Cardiac fibroblast (primary cell): ENCODE results near the gene LONRF3.

Source experiments
- DNase-seq, 2 donors: peaks; one replicate each; pipeline versions ENCODE4 v3.0.0 to v3.0.0-alpha.2; 2010; ENCODE audit warnings: low read depth in 2 of 2
- H3K4me3 ChIP-seq, 2 donors: replicated peaks in 1 of 2; 1 replicate in 1 of 2; 2 replicates in 1 of 2; pipeline ENCODE4 v1.5.1; 2011; ENCODE audit warnings: low read depth in 2 of 2, low read length in 2 of 2, mild to moderate bottlenecking in 2 of 2, moderate library complexity in 1 of 2
- TF ChIP-seq, protein P1 (sequence below): IDR thresholded peaks from one replicate; pipeline ENCODE4 v1.5.1; 2011; ENCODE audit warnings: low read depth, mild to moderate bottlenecking, low read length, inconsistent platforms

Gene LONRF3

DNA sequence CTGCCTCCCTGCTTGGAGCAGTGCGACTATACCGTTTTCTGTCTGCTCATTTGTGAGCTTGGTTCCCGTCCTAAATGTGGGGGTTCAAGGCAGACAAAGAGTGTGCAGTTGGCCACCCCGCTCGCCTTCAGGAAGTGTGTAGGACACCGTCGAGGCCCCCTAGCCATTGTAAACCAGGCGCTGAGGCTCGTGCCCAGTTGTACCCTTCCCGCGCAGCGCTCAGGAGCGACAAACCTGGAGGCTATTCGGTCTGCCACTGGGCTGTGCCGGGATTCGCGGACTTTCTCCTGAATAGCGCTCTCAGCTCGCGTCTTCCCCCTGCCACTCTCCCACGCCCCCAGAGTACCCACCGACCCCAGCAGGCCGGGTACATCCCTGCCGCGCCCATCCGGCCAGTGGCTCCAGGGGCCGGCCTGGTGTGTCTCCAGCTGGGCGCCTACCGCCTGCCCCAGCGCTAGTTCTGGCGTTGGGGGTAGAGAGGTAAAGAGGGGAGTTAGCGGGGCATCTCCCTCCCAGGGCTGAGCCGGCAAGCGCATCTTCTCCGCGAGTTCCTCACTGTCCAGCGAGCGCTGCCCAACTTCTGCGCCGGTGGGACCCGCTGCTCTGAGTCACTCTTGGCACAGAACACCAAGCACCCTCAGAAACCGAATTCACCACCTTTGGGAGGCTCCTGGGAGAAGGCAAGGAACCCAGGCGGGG lies 880 bp upstream of the LONRF3 start:
- no peak overlapping the region for H3K4me3 ChIP-seq
- no peak for DNase-seq
- TF ChIP-seq, protein P1, sequence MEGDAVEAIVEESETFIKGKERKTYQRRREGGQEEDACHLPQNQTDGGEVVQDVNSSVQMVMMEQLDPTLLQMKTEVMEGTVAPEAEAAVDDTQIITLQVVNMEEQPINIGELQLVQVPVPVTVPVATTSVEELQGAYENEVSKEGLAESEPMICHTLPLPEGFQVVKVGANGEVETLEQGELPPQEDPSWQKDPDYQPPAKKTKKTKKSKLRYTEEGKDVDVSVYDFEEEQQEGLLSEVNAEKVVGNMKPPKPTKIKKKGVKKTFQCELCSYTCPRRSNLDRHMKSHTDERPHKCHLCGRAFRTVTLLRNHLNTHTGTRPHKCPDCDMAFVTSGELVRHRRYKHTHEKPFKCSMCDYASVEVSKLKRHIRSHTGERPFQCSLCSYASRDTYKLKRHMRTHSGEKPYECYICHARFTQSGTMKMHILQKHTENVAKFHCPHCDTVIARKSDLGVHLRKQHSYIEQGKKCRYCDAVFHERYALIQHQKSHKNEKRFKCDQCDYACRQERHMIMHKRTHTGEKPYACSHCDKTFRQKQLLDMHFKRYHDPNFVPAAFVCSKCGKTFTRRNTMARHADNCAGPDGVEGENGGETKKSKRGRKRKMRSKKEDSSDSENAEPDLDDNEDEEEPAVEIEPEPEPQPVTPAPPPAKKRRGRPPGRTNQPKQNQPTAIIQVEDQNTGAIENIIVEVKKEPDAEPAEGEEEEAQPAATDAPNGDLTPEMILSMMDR, result no peak

DNA sequence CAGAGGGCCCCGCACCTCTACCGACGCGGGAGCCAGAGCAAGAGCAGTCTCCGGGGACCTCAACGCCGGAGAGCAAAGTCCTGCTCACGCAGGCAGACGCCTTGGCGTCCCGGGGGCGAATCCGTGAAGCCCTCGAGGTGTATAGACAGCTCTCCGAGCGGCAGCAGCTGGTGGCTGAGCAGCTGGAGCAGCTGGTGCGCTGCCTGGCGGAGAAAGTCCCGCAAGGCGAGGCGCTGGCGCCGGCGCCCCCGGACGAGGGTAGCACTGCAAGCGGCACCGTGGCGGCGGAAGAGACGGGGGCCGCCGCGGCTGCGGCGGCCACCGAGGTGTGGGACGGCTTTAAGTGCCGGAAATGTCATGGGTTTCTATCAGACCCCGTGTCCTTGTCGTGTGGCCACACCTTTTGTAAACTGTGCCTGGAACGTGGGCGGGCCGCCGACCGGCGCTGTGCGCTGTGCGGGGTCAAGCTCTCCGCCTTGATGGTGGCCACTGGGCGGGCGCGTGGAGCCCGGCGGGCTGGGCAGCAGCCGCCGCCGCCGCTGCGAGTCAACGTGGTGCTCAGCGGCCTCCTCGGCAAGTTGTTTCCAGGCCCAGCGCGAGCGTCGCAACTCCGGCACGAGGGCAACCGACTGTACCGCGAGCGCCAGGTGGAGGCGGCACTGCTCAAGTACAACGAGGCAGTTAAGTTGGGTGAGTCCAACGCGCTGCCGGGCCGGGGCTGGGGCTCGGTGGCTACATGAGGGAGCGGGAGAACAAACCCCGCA lies 672 bp downstream of the LONRF3 start:
- TF ChIP-seq, protein P1, result no peak
- peak overlapping the region; percentile 25 to 28 for H3K4me3 ChIP-seq
- DNase-seq, result peak; percentile 1 to 4

DNA sequence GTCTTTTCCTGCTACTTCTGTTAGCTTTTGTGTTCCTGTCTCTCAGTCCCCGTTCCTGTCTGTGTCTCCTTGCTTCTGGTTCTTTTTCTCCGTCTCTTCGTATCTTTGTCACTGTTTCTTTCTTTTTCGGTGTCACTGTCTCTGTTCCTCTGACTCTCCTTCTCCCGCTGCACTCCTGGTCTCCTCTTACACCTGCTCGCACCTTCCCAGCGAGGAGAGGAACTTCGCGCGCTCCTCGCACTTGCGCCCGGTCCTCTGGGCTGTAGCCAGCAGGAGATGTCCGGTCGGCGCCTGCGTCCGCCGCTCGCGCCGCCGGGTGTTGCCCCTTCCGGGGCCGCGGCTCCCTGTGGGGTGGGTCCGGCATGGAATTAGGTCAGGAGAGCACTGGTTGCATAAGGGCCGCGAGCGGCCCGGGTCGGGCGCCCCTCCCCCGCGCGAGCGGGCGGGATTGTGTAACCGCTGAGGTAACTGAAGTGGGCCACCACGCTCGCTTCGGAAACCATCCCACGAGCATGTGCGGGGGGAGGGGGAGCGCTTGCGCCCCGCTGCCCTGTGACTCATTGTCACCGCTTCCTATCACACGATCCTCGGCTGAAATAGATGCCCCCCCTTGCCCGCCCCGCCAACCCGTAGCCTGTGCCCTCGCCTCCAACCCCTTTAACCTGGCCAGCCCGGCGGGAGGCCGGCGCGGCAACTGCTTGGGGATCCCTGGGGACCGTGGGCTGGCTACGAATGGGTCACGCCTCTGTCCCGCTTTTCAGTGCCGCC lies 1.6 kb downstream of the LONRF3 start:
- DNase-seq, result peak; percentile 25 to 46
- TF ChIP-seq, protein P1, result no peak
- H3K4me3 ChIP-seq, result peak overlapping the region; percentile 23 to 36

DNA sequence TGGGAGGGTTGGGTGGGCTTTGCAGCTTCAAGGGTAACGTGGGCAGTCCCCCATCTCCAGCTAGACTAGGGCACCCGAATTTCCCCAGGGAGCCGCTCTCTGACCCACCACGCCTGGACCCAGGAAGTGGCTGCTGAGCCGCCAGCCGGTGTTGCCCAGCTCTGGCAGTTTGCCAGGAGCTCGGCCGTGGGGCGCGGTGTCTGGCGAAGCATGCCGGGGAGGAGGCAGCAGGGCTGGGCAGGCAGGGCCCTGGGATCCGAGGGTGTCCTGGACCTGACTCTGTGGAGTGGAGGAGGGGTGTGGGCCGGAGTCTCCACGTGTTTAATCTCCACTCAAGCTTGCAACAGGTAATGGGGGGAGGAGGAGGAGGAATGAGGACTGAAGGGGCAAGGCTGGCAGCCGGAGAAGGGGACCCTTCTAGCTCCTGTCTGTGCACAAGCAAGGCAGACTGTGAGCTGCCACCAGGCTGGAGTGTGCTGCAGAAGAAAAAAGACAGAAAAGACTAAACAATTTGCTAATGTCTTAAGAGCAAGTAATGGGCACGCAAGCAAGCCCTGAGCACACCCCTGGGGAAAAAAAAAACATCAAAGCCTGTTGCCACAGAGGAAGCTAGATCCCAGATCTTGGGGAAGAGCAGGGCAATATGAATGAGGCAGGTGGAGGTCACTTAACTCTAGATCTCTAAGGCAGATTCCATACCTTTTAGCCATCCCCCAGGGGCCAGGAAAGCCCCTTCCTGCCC lies 2.4 kb downstream of the LONRF3 start:
- TF ChIP-seq, protein P1, result no peak
- H3K4me3 ChIP-seq, result no peak overlapping the region
- DNase-seq, result peak; percentile 0 to 2

DNA sequence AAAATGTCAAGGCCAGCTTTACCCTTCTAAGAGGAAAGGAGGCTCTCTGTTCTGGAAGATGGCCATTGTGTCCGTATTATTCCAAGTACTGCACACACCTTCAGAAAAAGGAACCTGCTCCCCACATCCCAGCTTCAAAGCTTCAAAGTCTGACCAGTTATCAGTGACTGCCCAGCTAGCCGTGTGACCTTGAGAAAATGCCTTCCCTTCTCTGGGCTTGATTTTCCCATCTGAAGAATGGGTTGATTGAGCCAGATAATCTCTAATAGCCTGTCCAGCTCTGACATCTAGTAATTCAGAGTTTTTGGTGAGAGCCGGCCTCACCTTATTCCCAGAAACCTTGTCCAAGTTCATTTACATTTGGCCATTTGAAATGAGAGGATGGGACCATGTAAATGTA lies 3.0 kb downstream of the LONRF3 start:
- H3K4me3 ChIP-seq, result no peak overlapping the region
- no peak for DNase-seq
- TF ChIP-seq, protein P1, result no peak

DNA sequence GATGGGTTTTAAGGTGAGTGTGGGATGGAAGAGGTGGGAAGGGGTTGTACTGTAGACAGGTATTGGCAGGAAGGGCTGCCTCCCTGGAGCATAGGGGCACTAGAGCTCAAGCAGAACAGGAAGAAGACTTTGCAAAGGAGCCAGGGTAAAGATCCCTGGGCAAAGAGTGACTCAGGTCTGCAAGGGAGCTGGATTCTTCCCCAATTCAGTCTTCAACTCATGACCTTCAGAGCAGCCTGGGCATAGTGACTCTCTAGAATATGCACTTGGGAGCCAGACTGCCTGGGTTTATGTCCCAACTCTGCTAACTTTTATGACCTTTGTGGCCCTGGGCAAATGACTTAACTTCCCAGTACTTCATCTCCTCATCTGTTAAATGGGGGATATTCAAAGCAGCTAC lies 4.0 kb downstream of the LONRF3 start:
- TF ChIP-seq, protein P1, result no peak

More for the DNA sequence above, 4.0 kb downstream of the LONRF3 start:
- H3K4me3 ChIP-seq, result no peak overlapping the region
- DNase-seq, result no peak
